Measurements from ENCODE around the gene BSCL2. TPM values are rescaled to one million over a fixed set of nuclear protein-coding genes. Genes with fewer than 3 reads are reported as not detected.
A peak's percentile ranks its signal among the peaks of the same experiment; 100 is the strongest.
"Not testable (repeated sequence)": the region's sequence is repeated elsewhere in the genome, so short reads cannot be mapped to it uniquely, and the experiment has no call there.

The BSCL2 gene
- total RNA-seq, 1 donor from 2014 or later: 34.6 TPM

GRCh38 chr11:62747475-62748160, 40.4 kb upstream of the BSCL2 start:
- no peak for DNase-seq (ENCODE audit: low spot score)
- peaks cover 7% of the 10 kb centered on the region for H3F3A ChIP-seq (ENCODE audit: low read depth)
- no peak overlapping the region for H3K4me3 ChIP-seq
- H3K4me1 ChIP-seq: no peaks in the 10 kb centered on the region
- Mint-ChIP-seq H3K4me3 (no peak overlapping the region), H3K9me3 (no peaks in the 10 kb centered on the region), H3K36me3 (peaks cover 4% of the 10 kb centered on the region), H3K27me3 (ENCODE audit: insufficient read depth, low read depth) (peaks cover 3% of the 10 kb centered on the region), H3K27ac (peak overlapping the region; percentile 46), H3K4me1 (peaks cover 6% of the 10 kb centered on the region)
- H3K9ac ChIP-seq: no peak overlapping the region
- no peak overlapping the region for H3K4me2 ChIP-seq
- H4K20me1 ChIP-seq (ENCODE audit: low read depth): no peaks in the 10 kb centered on the region
- no peak overlapping the region for H2AFZ ChIP-seq (replicated peaks)
- H3K27ac ChIP-seq: no peak overlapping the region
- no peaks in the 10 kb centered on the region for H3K36me3 ChIP-seq
- no peaks in the 10 kb centered on the region for H3K9me3 ChIP-seq (ENCODE audit: low read depth)
- no peak for TF ChIP-seq CTCF (IDR thresholded peaks at IDR 0.05)
- no peak for TF ChIP-seq EZH2 (IDR thresholded peaks at IDR 0.05)
- no peak for TF ChIP-seq EZH2phosphoT487 (IDR thresholded peaks at IDR 0.05)
- H3K27me3 ChIP-seq: no peaks in the 10 kb centered on the region
- H3K79me2 ChIP-seq (ENCODE audit: low read depth): peaks cover 24% of the 10 kb centered on the region

- Mint-ChIP-seq H3K4me1 (no peaks in the 10 kb centered on the region), H3K27me3 (ENCODE audit: insufficient read depth, low read depth) (peaks cover 2% of the 10 kb centered on the region), H3K27ac (no peak overlapping the region), H3K36me3 (peaks cover 19% of the 10 kb centered on the region), H3K4me3 (no peak overlapping the region), H3K9me3 (no peaks in the 10 kb centered on the region)
- H4K20me1 ChIP-seq (ENCODE audit: low read depth): no peaks in the 10 kb centered on the region
- H3K4me2 ChIP-seq: no peak overlapping the region
- no peaks in the 10 kb centered on the region for H3K4me1 ChIP-seq
- DNase-seq (ENCODE audit: low spot score): no peak
- TF ChIP-seq EZH2phosphoT487 (IDR thresholded peaks at IDR 0.05): no peak
- no peak for TF ChIP-seq EZH2 (IDR thresholded peaks at IDR 0.05)
- no peak for TF ChIP-seq CTCF (IDR thresholded peaks at IDR 0.05)
- H3K36me3 ChIP-seq: peaks cover 13% of the 10 kb centered on the region
- no peaks in the 10 kb centered on the region for H3K9me3 ChIP-seq (ENCODE audit: low read depth)
- peaks cover 14% of the 10 kb centered on the region for H3F3A ChIP-seq (ENCODE audit: low read depth)
- peaks cover 11% of the 10 kb centered on the region for H3K79me2 ChIP-seq (ENCODE audit: low read depth)
- no peaks in the 10 kb centered on the region for H3K27me3 ChIP-seq
- H3K27ac ChIP-seq: no peak overlapping the region
- no peak overlapping the region for H3K9ac ChIP-seq
- no peak overlapping the region for H3K4me3 ChIP-seq
- no peak overlapping the region for H2AFZ ChIP-seq (replicated peaks)
These were observed 30.0 kb upstream of the BSCL2 start for GRCh38 chr11:62737196-62737595.

GRCh38 chr11:62732830-62733229, 25.6 kb upstream of the BSCL2 start:
- no peaks in the 10 kb centered on the region for H3K27me3 ChIP-seq
- no peak for TF ChIP-seq EZH2phosphoT487 (IDR thresholded peaks at IDR 0.05)
- TF ChIP-seq EZH2 (IDR thresholded peaks at IDR 0.05): no peak
- peak; percentile 27 for TF ChIP-seq CTCF (IDR thresholded peaks at IDR 0.05)
- H2AFZ ChIP-seq (replicated peaks): no peak overlapping the region
- H3K9ac ChIP-seq: no peak overlapping the region
- no peak overlapping the region for H3K4me2 ChIP-seq
- no peak for DNase-seq (ENCODE audit: low spot score)
- peaks cover 49% of the 10 kb centered on the region for H3K79me2 ChIP-seq (ENCODE audit: low read depth)
- no peak overlapping the region for H3K27ac ChIP-seq
- H3K4me1 ChIP-seq: peaks cover 7% of the 10 kb centered on the region
- Mint-ChIP-seq H3K9me3 (no peaks in the 10 kb centered on the region), H3K4me3 (no peak overlapping the region), H3K27me3 (ENCODE audit: insufficient read depth, low read depth) (peaks cover 5% of the 10 kb centered on the region), H3K4me1 (peaks cover 16% of the 10 kb centered on the region), H3K27ac (no peak overlapping the region), H3K36me3 (peaks cover 10% of the 10 kb centered on the region)
- peaks cover 7% of the 10 kb centered on the region for H3K36me3 ChIP-seq
- H3K9me3 ChIP-seq (ENCODE audit: low read depth): no peaks in the 10 kb centered on the region
- peaks cover 12% of the 10 kb centered on the region for H3F3A ChIP-seq (ENCODE audit: low read depth)
- no peak overlapping the region for H3K4me3 ChIP-seq
- peaks cover 5% of the 10 kb centered on the region for H4K20me1 ChIP-seq (ENCODE audit: low read depth)

- H3K27ac ChIP-seq; H2AFZ ChIP-seq (replicated peaks); DNase-seq (ENCODE audit: low spot score); H3K27me3 ChIP-seq; H3K9me3 Mint-ChIP-seq; H3K9me3 ChIP-seq (ENCODE audit: low read depth); H3K36me3 ChIP-seq: not testable (repeated sequence)
- peaks cover 11% of the 10 kb centered on the region for H3K27me3 Mint-ChIP-seq (ENCODE audit: insufficient read depth, low read depth)
- Histone ChIP-seq H3K9ac (peak overlapping the region; percentile 87), H3K4me2 (peak overlapping the region; percentile 86), H3K79me2 (ENCODE audit: low read depth) (peaks cover 68% of the 10 kb centered on the region), H3K4me3 (peak overlapping the region; percentile 79), H3F3A (ENCODE audit: low read depth) (peaks cover 37% of the 10 kb centered on the region), H4K20me1 (ENCODE audit: low read depth) (peaks cover 22% of the 10 kb centered on the region), H3K4me1 (peaks cover 10% of the 10 kb centered on the region)
- peaks cover 12% of the 10 kb centered on the region for H3K36me3 Mint-ChIP-seq
- H3K27ac Mint-ChIP-seq: peak overlapping the region; percentile 42
- peaks cover 27% of the 10 kb centered on the region for H3K4me1 Mint-ChIP-seq
- H3K4me3 Mint-ChIP-seq: peak overlapping the region; percentile 78
These were observed 22.9 kb upstream of the BSCL2 start for GRCh38 chr11:62730076-62730475.
